OCI-M2 (cell line): ENCODE data around the gene RAF1.
"Not testable (repeated sequence)": the region's sequence is repeated elsewhere in the genome, so short reads cannot be mapped to it uniquely, and the experiment has no call there.

Source experiments
- DNase-seq: peaks from one replicate; lab custom pipeline; 2025; ENCODE audit not compliant: unreplicated experiment; lab: John Stamatoyannopoulos, UW

The RAF1 gene

DNA sequence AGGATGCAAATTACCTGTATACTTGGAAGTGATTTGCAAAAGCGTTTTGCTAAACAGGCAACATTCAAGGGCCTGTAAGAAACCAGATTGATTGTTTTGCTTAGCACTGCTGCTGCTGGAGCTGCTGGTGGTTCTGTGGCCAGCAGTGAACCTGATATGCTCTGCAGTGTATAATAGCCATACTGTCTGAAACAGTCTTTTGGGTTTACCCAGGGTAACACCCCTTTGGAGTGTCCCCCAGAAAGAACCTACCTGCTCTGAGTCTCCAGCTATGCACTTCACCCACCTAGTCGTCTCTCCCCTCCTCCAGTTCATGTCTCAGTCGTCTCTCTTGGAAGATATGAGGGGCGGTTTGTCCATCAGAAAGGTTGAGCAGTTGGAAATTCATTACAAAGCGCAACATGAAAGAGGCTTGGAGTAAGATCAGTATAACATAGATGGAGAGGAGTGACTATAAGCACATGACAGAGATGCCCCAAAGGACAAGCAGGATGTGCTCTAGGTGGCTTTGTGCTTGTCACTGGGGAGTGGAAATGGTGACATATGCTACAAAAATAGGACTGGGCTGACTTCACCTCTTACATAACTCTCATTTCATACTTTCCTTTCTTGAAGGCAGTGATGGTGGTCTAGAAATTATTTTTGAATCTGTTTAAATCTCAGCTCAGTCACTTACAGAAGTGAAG is 103.3 kb downstream of the RAF1 start:
- DNase-seq, result no peak

- no peak for DNase-seq
These were observed 104.4 kb downstream of the RAF1 start for GRCh38 chr3:12559520-12559919.

DNA sequence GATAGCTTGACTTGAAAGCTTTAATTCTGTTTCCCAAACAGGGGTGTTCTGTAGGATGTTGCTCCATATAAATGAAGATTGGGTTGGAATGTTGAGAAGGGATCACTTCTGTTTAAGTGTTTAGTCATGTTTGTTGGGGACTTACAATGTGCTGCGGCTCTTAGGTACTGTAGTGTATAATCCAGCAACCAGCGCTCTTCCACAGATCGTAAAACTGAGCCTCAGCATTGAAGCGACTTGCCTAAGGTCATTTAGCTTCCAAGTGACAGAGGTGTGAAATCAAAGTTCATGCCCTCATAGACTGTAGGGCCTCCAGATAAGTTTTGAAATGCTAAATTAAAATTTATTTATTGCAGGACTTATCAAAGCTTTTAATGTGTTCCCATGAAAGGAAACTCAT is 105.2 kb downstream of the RAF1 start:
- no peak for DNase-seq

GRCh38 chr3:12557473-12558100 is 106.3 kb downstream of the RAF1 start:
- no peak for DNase-seq

GRCh38 chr3:12556690-12557472 is 107.0 kb downstream of the RAF1 start, which contains the start of gene MKRN2:
Gene MKRN2, plus strand, starts transcription at chr3:12557087. Its CDS starts 64 bp downstream, at chr3:12557151.
- DNase-seq, result peak; percentile 43

- DNase-seq, result no peak
These were observed 107.6 kb downstream of the RAF1 start for GRCh38 chr3:12556314-12556689.

GRCh38 chr3:12553921-12554391 is 110.0 kb downstream of the RAF1 start:
- DNase-seq, result no peak

DNA sequence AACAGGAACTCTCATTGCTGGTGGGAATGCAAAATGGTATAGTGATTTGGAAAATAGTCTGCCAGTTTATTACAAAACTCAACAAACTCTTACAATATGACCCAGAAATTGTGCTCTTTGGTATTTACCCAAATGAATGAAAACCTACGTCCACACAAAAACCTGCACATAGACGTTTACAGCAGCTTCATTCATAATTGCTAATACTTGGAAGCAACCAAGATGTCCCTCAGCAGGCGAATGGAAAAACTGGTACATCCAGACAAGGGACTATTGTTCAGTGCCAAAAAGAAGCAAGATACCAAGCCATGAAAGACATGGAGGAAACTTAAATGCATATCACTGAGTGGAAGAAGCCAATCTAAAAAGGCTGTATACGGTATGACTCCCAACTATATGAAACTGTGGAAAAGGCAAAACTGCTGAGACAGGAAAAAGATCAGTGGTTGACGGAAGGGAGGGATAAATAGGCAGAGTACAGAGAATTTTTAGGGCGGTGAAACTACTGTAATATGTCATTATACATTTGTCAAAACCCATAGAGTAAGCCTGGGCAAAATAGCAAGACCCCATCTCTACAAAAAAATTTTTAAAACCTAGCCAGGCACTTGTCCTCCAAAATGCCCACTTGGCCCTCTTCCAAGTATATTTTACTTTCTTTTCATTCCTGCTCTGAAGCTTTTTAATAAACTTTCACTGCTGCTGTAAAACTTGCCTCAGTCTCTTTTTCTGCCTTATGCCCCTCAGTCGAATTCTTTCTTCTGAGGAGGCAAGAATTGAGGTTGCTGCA is 113.8 kb downstream of the RAF1 start:
- DNase-seq, result no peak

DNA sequence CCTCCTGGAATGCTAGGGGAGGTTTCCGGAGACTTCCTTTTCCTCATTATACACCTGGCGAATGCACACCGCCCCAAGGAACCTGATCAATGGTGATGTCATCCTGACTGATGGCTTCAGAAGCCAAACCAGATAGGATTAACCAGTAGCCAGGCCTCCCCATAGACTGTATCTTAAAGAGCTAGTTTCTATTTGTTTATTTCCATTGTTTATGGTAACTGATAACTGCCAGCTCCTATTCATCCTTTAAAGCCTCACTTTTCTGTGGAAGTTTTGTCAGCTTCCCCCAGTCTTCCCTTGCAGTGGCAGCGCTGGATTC is 118.5 kb downstream of the RAF1 start, which contains the start of gene MKRN2OS:
MKRN2OS (minus strand) TSS at position 27 of the 319 bp plus-strand sequence. CDS start 35 bp downstream, outside the sequence.
- no peak for DNase-seq

- DNase-seq, result no peak
These were observed 119.1 kb downstream of the RAF1 start for GRCh38 chr3:12544652-12545472.

GRCh38 chr3:12543497-12543896 is 120.4 kb downstream of the RAF1 start:
- DNase-seq, result not testable (repeated sequence)

DNA sequence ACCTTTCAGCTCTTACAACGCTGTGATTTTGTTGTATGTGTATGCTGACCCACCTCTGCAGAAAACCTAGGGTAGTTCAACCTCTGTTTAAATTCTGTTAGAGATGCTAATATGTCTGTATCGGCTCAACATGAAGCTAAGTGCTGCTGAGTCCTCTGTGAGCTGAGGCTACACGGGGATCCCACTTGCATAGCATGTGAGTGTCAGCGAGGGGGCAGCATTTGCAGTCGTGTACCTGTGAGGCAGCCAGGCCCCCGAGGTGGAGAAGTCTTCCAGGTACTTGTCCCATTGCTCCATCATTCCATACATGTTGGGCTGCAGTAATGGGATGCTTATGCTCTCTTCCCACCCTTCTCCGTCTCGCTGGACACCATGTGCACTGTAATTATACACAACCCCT is 122.3 kb downstream of the RAF1 start:
- DNase-seq, result no peak

DNA sequence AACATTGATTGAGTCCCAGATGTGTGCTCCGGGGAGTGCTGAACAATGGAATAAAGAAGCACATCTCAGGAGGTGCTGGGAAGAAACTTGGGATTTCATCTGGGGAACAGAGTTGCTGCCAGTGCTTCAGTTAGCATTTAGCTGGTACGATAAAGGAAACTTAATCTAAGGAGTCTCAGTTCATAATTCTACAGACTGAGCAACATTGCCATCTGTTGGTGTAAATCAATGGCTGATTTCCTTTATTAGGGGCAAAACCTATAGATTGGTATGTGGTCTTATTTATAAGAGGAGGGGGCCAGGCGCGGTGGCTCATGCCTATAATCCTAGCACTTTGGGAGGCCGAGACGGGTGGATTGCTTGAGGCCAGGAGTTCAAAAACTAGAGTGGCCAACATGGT is 127.5 kb downstream of the RAF1 start:
- no peak for DNase-seq
